Skin epidermis (tissue), 12 donors: Measurements from ENCODE around the gene APEX1.
"Not testable (repeated sequence)": the region's sequence is repeated elsewhere in the genome, so short reads cannot be mapped to it uniquely, and the experiment has no call there.

Experiments used
- H3K27ac ChIP-seq, 21 experiments: fragments of 200-600 bp; sonication (generic) in 11 of 21; one replicate each; pipeline ENCODE4 v1.5.0; 2020; ENCODE audit warnings: mild to moderate bottlenecking in 3 of 21, inconsistent platforms in 2 of 21, moderate library complexity in 2 of 21
- H3K4me3 ChIP-seq, 7 experiments: fragments of 200-600 bp; sonication (generic) in 2 of 7; one replicate each; pipeline ENCODE4 v1.5.0; 2020; ENCODE audit warnings: inconsistent platforms in 2 of 7, mild to moderate bottlenecking in 2 of 7, moderate library complexity in 1 of 7

The APEX1 gene

DNA sequence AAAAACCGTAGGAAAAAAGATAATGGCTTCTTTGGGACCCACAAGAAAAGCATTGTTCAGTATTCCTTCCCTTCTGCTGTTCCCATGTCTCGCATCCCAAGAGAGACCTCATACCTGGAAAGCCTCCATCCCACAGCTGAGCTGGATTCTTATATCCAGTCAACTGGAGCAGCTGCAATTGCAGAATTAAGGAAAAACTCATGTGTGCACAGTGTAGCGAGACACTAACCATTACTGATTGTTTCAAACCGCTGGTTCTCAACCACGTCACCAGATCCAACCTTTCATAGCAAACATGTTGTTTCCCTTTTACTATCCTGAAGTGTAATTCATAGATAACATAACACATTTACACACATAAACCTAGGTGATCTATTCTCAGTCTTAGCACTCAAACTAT is 44.9 kb downstream of the APEX1 start:
- Histone ChIP-seq H3K4me3 (no peak overlapping the region), H3K27ac (peak overlapping the region in 1 of 21 experiments; percentile 22)

DNA sequence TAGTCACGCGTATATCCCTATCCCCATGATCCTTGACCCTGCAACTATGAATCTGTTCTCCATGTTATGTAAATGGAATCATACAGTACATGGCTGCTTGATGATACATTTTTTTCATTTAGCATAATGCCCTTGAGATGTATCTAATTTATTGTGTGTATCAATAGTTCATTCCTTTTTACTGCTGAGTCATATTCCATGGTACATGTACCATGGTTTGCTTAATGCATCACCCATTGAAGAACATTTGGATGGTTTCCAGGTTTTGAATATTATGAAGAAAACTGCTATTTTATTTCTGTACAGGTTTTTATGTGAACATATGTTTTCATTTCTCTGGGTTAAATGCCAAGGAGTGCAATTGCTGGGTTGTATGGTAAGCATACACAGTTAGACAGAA is 46.3 kb downstream of the APEX1 start:
- H3K27ac ChIP-seq = no peak overlapping the region
- H3K4me3 ChIP-seq = no peak overlapping the region

- no peak overlapping the region for H3K4me3 ChIP-seq
- peak overlapping the region in 1 of 21 experiments; percentile 29 for H3K27ac ChIP-seq
These were observed 48.9 kb downstream of the APEX1 start for GRCh38 chr14:20503898-20504297.

DNA sequence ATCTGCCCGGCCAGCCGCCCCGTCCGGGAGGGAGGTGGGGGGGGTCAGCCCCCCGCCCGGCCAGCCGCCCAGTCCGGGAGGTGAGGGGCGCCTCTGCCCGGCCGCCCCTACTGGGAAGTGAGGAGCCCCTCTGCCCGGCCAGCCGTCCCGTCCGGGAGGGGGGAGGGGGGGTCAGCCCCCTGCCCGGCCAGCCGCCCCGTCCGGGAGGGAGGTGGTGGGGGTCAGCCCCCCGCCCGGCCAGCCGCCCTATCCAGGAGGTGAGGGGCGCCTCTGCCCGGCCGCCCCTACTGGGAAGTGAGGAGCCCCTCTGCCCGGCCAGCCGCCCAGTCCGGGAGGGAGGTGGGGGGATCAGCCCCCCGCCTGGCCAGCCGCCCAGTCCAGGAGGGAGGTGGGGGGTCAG is 51.2 kb downstream of the APEX1 start:
- H3K27ac ChIP-seq = not testable (repeated sequence)

GRCh38 chr14:20506752-20507151 is 51.7 kb downstream of the APEX1 start:
- H3K27ac ChIP-seq, H3K4me3 ChIP-seq: not testable (repeated sequence)

More for the DNA sequence above, 51.2 kb downstream of the APEX1 start:
- not testable (repeated sequence) for H3K4me3 ChIP-seq
